GM06990 (cell line): Measurements from ENCODE around the gene NEFH.
A peak's percentile ranks its signal among the peaks of the same experiment; 100 is the strongest.

Experiments
- DNase-seq: peaks from one replicate; pipeline ENCODE4 v3.0.0-alpha.2; 2011; ENCODE audit not compliant: insufficient read length; ENCODE audit errors: extremely low read depth
- H3K27me3 ChIP-seq: replicated peaks from 2 replicates; pipeline ENCODE4 v1.6.0; 2011; ENCODE audit warnings: low read length; ENCODE audit not compliant: control insufficient read depth, insufficient read depth
- H3K36me3 ChIP-seq: 2 replicates; pipeline ENCODE4 v1.5.1; 2011; ENCODE audit warnings: low read length; ENCODE audit not compliant: control insufficient read depth, insufficient read depth
- H3K4me3 ChIP-seq: replicated peaks from 2 replicates; pipeline ENCODE4 v1.5.1; 2011; ENCODE audit warnings: low read depth, mild to moderate bottlenecking, control low read depth, low read length
- CTCF ChIP-seq: IDR thresholded peaks from 2 replicates; pipeline ENCODE4 v1.5.1; 2011; ENCODE audit warnings: low read length, control low read depth, mild to moderate bottlenecking, inconsistent platforms; ENCODE audit not compliant: insufficient read depth, poor library complexity, severe bottlenecking

NEFH gene

DNA sequence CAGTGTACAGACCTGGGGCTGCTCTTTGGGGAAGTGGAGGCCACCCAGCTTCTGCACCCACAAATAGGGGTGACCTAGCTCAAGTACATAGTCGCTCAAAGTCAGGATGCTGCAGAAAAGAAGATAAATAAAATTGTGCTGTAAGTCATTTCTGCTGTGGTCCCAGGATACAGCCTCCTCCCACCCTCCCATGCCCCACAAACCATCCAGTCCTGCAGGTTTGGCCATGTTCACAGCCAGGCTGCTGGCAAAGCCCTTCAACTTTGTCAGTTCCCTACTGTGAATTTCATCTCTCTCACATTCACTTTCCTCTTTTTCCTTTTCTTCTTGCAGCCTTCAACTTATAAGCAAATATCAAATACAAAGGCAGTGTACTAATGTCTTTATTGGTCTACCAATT lies 40.0 kb downstream of the NEFH start:
- Histone ChIP-seq H3K4me3 (no peak overlapping the region), H3K36me3 (peaks cover 40% of the 10 kb centered on the region), H3K27me3 (no peaks in the 10 kb centered on the region)
- no peak for DNase-seq
- no peak for TF ChIP-seq CTCF

- Histone ChIP-seq H3K36me3 (peaks cover 43% of the 10 kb centered on the region), H3K27me3 (no peaks in the 10 kb centered on the region), H3K4me3 (no peak overlapping the region)
- TF ChIP-seq CTCF: no peak
- DNase-seq: no peak
Measured at GRCh38 chr22:29520851-29521250, 40.8 kb downstream of the NEFH start.

- Histone ChIP-seq H3K27me3 (no peaks in the 10 kb centered on the region), H3K4me3 (no peak overlapping the region), H3K36me3 (peaks cover 40% of the 10 kb centered on the region)
- DNase-seq: no peak
- no peak for TF ChIP-seq CTCF
Measured at GRCh38 chr22:29521526-29521925, 41.5 kb downstream of the NEFH start.

GRCh38 chr22:29523761-29524160 lies 43.7 kb downstream of the NEFH start:
- no peaks in the 10 kb centered on the region for H3K27me3 ChIP-seq
- DNase-seq: no peak
- H3K4me3 ChIP-seq: no peak overlapping the region
- TF ChIP-seq CTCF: no peak
- H3K36me3 ChIP-seq: peaks cover 35% of the 10 kb centered on the region

GRCh38 chr22:29524442-29525191 lies 44.6 kb downstream of the NEFH start:
- Histone ChIP-seq H3K36me3 (peaks cover 38% of the 10 kb centered on the region), H3K4me3 (no peak overlapping the region), H3K27me3 (no peaks in the 10 kb centered on the region)
- TF ChIP-seq CTCF: peak; percentile 53
- DNase-seq: no peak

DNA sequence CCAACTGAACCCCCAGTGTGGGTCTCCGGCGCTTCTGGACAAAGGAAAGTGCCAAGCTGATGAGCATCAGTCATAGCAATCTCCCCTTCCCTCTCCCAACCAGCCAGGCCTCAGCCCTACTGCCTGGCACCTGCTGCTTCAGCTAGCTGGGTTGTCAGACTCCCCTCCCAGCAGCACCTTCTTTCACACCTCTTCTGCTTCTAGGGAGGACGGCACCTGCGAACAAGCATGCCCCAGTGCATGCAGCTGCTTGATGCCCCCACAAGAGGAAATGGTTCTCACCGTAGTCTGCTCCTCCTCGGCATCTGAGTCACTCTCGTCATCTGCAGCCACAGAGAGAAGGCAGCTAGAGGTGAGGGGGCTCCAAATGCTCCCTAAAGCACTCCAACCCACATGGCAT lies 48.1 kb downstream of the NEFH start:
- H3K4me3 ChIP-seq: no peak overlapping the region
- peaks cover 33% of the 10 kb centered on the region for H3K36me3 ChIP-seq
- DNase-seq: no peak
- no peak for TF ChIP-seq CTCF
- no peaks in the 10 kb centered on the region for H3K27me3 ChIP-seq
